Measurements from ENCODE around the gene EPHB1.
"Not testable (repeated sequence)": the region's sequence is repeated elsewhere in the genome, so short reads cannot be mapped to it uniquely, and the experiment has no call there.

EPHB1 gene

DNA sequence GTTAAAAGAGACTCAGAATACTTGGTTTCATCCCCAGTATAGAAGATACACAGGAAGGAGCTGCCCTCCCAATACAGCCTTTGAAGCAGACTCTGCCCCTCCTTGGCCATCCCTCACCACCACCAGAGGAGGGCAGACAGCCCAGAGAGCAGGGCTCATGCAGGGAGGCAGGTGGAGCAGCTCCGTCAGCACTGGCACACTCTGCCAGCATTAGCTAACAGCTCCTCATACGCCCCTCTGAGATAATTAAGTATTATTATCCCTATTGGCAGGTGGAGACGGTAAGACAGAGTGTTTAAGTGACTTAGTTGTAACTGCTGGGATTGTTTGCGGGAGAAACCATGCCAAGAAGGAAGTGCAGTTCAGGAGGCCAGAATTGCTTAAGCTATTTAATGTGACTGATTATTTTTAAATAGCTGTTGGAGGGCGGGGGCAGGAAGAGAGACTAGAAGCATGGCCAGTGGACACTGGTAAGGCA, 434.0 kb downstream of the EPHB1 start:
- DNase-seq = peak; percentile 97

DNA sequence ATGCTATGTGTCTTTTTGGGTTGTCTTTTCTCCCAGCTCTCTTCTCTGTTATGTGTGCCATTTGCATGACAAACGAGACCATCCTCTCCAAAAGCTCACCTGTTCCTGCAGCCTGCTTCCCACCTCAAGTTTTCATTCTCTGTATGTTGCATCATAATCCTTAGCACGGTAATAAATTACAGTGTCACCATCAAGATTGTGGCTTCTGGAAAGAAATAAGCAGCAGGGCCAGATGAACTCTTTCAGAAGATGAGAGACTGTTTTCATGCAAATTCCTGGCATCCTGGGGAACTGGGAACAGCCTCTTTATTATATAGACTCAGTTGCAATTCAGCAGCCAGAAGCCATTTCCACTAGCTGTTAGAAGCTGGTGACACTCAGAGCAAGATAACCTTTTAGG, 436.7 kb downstream of the EPHB1 start:
- DNase-seq = peak; percentile 51

DNA sequence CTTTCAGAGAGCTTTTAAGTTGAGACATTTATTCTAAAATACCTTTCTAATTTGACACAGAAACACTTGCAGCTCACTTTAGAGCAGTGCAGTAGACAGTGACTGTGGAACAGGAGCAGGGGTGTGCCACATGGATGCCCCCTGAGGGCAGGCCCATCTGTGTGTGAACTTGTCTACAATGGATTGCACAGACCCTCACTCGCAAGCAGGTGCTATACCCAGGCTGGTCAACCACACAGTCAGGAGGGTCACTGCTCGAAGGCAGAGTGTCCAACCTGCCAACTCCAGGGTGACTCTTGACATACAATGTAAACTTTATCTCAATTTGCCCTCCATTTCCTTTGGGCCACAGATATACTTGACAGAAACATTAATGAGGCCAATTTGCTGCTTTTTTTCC, 437.2 kb downstream of the EPHB1 start:
- peak; percentile 4 for DNase-seq

GRCh38 chr3:135233476-135233875, 438.4 kb downstream of the EPHB1 start:
- DNase-seq = not testable (repeated sequence)

GRCh38 chr3:135235541-135235940, 440.5 kb downstream of the EPHB1 start:
- no peak for DNase-seq

DNA sequence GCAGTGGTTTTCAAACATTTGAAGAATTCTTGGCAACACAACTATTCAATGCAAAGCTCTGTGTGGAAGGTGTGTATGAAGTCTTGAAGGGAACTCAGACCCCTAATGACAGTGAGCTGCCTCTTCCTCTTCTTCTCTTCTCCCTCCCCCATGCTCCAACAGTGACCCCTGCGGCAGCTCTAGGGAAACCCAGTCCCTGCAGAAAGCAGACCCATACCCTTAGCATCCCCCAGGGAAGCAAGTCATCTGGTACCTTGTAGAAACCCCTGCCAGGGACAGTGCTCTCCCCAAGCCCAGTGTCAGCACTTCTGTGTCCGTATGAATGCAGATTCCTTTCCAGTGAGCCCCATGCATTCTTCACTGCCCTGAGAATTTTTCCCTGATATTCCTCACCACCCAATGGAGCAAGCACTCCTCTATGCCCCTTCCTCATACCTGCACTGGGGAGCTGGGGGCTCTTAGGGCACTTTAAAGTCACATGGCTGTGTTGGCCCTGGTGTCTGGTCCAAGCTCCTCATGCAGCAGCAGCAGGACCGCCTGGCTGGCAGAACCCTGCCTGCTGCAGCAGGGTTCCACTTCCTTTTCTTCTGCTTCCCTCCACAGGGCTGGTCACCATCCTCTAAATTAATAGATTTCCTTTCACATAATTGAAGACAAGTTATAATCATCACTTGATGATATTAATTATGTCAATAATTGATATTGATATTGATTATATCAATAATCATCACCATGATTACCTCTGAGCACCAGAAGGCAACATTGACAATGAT, 442.5 kb downstream of the EPHB1 start:
- DNase-seq = no peak

DNA sequence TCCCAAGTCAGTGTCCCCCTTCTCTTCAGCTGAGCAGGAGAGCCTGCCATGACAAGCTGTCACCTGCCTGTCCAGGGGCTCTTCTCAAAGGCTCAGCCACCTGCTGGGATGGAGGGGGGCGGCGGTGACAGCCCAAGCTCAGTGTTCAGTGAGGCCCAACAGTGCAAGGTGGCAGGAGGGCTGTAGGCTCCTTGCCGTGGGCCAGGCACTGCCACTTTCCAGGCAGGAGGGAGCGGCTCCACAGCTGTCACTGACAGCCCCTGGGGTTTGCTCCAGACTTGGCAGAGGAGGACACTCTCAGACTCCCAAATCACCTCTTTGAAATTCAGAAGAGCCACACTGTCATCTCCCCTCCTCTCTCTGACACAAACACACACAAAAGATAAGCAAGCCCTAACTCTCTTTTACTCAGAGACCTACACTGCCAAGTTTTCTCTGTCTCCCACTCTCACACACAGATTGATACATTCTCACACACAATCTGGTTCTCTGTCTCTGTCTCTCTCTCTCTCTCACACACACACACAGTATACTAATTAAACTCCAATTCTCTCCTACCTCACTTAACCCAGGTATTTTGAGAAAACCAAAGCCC, 443.3 kb downstream of the EPHB1 start:
- peak; percentile 56 for DNase-seq

DNA sequence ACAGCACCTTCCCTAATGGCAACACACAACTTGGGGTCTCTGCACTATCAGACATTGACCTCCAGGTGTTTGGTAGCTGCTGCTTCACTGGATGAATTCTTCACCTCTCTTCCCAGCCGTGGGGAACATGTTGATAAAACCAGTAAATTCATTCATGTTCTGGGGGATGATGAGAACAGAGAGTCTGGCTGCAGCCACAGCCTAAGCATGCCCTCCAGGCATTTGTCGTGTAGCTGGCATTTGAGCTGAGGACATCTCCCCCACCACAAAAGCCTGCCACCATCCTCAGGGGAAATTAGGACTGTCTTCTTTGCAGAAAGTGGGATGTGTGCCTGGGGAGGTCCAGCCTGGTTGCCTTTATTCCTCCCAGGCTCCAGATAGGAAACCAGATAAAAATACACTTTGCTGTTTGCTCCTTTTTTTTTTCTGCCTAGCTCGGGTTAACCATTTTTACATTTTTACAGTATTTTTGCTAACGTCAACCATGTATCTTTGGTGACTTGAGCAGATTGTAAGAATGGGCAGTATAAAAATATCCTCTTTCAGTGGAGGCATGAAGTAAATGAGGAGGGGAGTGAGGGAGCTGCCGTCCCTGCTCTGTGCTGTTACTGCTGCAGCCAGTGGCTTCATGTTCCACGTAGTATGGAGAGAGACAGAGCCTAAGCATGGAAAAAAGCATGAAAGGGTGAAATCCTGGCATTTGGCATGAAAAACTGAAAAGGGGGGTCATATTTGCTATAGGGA, 444.0 kb downstream of the EPHB1 start:
- peak; percentile 55 for DNase-seq

- DNase-seq = peak; percentile 65
Measured at GRCh38 chr3:135239615-135239884, 444.5 kb downstream of the EPHB1 start.

DNA sequence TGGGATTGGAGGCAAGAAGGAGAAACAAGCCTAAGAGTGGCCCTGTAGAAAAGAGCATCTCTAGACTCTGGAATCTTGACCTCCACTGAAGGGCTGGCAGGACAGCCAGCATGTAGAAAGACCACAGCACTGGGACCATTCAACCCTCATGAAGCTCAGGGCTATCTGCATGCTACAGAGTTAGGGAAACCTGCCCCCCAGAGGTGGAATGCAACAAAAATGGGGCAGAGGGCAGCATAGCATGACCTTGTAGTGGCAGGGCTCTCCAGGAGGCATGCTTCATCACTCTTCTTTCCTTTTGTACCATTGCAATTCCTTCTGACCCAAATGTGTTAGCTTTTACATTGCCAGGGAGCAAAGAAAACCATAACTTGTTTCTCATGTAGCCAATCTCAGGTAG, 445.4 kb downstream of the EPHB1 start:
- no peak for DNase-seq

DNA sequence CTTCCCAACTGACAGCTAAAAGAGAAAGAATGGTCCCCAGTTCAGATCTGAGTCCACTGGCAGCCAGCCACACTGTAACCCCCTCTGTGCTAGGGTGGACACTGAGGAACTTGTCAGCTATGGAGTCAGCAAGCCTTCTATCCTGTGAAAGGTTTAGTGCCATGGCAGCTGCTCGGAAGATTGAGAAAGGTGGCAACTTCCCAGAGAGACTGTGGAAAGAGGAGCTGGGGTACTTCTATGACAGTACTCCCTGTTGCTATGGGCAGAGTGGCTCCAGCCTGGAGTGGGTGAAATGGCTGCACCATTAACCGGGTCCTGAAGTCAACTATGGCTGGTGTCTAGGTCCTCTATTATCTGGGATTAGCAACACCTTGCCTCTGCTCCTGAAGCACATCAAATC, 447.2 kb downstream of the EPHB1 start:
- no peak for DNase-seq

DNA sequence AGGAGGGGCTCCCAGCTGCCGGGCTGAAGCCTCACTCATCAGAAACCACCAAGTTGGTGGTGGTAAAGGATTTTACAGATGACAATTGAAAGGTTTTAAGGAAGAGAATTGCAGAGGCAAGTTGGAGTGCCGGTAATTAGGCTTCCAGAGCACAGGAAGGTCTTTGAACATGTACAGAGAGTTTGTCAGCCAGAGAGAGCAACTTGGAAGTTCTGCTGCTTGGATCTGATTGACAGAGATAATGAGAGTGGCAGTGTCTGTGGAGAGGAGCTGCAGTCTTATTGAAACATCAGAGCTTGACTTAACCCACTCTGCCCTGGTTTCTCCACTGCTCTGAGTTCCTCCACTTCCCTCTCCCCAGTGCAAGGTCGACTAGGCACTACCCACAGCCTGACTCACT, 448.6 kb downstream of the EPHB1 start:
- no peak for DNase-seq

DNA sequence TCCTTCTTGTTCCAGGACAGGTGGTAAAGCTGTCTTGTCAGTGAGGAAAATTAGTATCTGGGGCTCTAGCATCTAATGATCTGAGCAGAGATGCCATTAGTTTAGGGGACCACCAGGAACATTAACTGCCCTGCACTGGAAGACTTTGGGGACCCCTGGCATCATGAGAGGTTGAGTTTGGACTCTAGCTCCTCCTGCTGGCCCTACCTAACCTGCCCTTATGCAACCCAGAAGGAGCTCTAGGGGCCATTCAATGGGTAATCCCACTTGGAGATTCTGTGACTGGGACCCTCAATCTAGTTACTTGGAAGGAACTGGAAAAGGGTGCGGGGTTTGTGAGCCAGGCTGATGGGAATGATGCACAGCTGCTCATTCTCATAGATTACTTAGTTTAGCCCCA, 451.0 kb downstream of the EPHB1 start:
- DNase-seq = no peak

- DNase-seq = no peak
Measured at GRCh38 chr3:135248213-135248612, 453.2 kb downstream of the EPHB1 start.

DNA sequence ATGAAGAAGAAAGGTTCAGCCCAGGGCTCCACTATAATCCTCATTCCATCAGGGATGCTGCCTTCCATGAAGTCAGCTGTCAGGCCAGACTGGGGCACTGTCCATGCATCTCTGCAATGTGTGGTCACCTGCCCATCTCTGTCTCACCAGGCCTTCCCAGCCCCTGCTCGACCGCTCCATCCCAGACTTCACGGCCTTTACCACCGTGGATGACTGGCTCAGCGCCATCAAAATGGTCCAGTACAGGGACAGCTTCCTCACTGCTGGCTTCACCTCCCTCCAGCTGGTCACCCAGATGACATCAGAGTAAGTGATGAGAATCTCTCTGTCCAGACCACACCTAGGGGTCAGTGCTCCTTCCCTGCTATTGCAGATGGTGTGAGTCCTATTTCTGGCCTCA, 454.1 kb downstream of the EPHB1 start:
- no peak for DNase-seq

DNA sequence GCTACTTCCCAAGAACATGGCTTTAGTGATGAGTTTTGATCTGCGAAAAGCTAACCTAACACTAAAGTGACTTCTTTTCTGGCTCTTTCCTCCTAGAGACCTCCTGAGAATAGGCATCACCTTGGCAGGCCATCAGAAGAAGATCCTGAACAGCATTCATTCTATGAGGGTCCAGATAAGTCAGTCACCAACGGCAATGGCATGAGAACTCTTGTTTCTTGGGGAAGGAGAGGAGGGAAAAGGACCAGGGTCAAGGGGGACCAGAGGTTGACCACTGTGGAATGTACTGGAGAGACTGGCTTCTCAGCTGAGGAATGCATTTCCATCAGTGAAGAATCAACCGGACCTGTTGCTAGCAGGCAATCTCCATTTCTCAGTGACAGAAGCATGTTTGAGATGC, 463.9 kb downstream of the EPHB1 start:
- no peak for DNase-seq

DNA sequence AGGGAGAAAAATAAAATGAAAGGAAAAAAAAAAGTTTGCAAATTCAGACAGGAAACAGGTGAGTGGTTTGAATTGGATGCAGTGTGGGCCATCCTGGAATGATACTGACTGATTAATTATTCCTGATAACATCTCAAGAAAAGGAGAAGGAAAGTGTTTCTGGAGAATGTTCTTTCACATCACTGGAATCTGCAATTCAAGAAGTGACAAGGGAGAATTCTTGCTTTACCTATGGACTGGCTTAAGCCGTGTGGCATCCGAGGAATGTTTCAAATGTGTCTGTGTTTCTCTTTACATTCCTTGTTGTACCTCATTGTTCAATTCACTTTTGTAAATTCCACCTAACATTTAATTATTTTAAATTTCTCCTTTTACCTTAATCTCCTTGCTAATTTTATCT, 465.0 kb downstream of the EPHB1 start:
- no peak for DNase-seq

DNA sequence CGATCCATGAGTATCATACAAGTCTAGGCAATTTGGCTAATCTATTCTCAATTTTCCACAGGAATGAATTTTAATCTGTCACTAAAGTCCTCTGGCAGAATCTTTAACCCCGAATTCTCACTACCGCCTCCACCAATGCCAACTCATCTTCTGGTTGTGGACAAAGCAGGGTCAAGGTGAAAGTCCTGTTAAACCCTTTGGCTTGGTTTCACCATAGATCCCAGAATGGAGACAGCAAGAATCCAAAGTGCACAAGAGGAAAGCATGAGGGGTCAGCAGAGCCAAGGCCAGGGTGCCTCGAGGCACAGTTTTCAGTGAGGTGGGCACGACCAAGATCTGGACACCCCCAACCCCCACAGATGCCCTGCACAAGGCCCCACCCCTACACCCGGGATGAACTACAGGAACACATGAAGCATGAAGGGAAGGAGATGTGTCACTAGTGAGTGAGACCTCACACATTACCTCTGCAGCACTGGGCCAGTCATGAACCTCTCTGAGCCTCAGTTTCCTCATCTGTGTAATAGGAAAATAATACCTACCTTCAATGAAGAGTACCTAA, 466.2 kb downstream of the EPHB1 start:
- DNase-seq = no peak

DNA sequence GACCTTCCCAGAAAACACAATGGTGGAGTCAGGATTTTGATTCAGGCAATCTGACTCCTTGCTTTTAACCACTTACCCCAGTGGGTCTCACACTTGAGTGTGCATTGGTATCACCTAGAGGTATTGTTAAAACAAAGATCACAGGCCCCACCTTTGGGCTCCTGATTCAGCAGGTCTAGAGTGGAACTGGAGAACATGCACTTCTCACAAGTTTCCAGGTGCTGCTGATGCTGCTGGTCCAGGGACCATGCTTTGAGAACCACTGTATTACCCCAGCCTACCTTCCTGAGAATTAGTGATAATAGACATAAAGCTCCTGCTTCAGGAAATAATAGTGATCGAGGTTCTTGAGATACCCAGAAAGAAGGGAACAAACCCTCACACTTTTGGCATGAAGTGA, 466.9 kb downstream of the EPHB1 start:
- DNase-seq = no peak

DNA sequence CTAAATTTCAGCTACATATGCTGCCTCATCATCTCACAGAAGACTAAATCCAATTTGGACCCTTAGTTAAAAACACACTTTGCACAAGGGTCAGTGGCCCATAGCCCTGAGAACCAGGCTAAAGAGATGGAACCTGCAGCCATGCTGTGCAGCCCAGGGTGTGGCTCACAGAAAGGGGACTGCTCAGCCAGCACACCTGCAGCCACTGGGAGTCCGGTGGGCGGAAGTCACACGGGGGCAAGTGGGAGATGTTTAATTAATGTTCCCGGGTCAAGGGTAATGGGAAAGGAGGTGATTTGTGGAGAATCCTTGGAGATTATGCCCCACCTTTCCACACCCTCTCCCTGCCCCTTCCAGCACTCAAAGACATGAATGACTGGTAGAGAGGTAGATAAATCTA, 467.4 kb downstream of the EPHB1 start:
- no peak for DNase-seq

DNA sequence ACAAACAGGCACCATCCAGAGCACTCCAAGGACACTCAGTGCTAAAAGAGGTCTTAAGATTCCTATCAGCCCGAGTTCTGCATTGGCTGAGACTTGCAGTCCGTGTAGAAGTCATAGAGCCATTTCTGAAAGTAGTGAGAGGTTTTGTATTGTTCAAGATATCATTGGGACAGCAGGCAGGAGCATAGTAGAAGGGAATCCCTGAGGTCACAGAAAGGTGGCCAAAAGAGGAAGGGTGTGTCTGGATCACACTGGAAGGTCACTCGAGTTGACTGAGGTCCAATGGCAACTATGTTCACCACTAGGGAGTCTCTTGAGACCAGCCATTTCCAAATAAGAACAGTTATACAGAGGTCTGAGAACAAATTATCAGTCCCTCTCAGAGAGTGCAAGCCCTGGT, 468.3 kb downstream of the EPHB1 start:
- DNase-seq = no peak

GRCh38 chr3:135267487-135267886, 472.4 kb downstream of the EPHB1 start:
- peak; percentile 15 for DNase-seq

- DNase-seq = peak; percentile 93
Measured at GRCh38 chr3:135268941-135269532, 474.0 kb downstream of the EPHB1 start.
